ENCODE results near the gene SLC7A5.
"Not testable (repeated sequence)": the region's sequence is repeated elsewhere in the genome, so short reads cannot be mapped to it uniquely, and the experiment has no call there.

SLC7A5 gene

DNA sequence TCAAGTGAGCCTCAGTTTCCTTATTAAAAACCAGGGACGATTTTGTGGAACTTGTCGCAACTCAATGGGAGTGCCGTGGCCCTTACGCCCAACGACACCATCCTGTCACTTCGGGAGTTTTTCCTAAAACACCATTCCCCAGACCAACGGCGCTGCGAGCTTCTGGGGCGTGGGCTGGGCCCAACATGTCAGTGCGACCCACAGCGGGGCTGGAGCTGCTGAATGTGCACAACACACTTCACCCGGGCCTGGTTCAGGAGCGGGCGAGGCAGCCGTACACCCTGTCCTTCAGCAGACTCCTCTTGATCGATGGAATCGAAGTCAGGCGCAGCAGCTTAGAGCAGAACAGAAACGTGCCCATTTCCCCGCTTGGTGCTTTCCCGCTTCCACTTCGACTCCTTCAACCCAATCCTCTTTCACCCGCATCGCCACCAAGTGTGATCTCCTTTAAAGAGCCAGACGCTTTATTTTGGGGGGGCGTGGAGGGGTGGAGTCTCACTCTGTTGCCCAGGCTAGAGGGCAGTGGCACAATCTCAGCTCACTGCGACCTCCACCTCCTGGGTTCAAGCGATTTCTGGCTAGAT, 13.2 kb upstream of the SLC7A5 start:
- Histone ChIP-seq H3K79me2 (ENCODE audit: insufficient read depth, low read length) (no peaks in the 10 kb centered on the region), H4K20me1 (ENCODE audit: insufficient read depth, low read length) (no peaks in the 10 kb centered on the region), H3K9me3 (ENCODE audit: low read length) (no peaks in the 10 kb centered on the region), H3K9me2 (ENCODE audit: low read depth, low read length) (no peaks in the 10 kb centered on the region), H3K4me2 (ENCODE audit: low read length) (no peak overlapping the region), H3K36me3 (ENCODE audit: insufficient read depth, low read length) (no peaks in the 10 kb centered on the region; the same call in 1 of the 2 replicates), H3K27me3 (ENCODE audit: insufficient read depth, low read length) (peaks cover 3% of the 10 kb centered on the region; the same call in 1 of the 2 replicates), H3F3A (ENCODE audit: insufficient read depth, low read length) (no peaks in the 10 kb centered on the region), H3K4me1 (ENCODE audit: insufficient read depth, low read length, severe bottlenecking) (no peaks in the 10 kb centered on the region), H3K4me3 (ENCODE audit: low read depth, low read length, poor library complexity, severe bottlenecking) (no peak overlapping the region), H3K27ac (ENCODE audit: low read depth, low read length, poor library complexity, severe bottlenecking) (no peak overlapping the region), H2AFZ (ENCODE audit: low read length) (no peak overlapping the region), H3K9ac (ENCODE audit: low read length) (no peak overlapping the region)
- TF ChIP-seq EZH2 (IDR thresholded peaks at IDR 0.05; ENCODE audit: borderline replicate concordance, low read length), result no peak
- TF ChIP-seq, protein P1, sequence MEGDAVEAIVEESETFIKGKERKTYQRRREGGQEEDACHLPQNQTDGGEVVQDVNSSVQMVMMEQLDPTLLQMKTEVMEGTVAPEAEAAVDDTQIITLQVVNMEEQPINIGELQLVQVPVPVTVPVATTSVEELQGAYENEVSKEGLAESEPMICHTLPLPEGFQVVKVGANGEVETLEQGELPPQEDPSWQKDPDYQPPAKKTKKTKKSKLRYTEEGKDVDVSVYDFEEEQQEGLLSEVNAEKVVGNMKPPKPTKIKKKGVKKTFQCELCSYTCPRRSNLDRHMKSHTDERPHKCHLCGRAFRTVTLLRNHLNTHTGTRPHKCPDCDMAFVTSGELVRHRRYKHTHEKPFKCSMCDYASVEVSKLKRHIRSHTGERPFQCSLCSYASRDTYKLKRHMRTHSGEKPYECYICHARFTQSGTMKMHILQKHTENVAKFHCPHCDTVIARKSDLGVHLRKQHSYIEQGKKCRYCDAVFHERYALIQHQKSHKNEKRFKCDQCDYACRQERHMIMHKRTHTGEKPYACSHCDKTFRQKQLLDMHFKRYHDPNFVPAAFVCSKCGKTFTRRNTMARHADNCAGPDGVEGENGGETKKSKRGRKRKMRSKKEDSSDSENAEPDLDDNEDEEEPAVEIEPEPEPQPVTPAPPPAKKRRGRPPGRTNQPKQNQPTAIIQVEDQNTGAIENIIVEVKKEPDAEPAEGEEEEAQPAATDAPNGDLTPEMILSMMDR (IDR thresholded peaks at IDR 0.05; ENCODE audit: low read length), result no peak

DNA sequence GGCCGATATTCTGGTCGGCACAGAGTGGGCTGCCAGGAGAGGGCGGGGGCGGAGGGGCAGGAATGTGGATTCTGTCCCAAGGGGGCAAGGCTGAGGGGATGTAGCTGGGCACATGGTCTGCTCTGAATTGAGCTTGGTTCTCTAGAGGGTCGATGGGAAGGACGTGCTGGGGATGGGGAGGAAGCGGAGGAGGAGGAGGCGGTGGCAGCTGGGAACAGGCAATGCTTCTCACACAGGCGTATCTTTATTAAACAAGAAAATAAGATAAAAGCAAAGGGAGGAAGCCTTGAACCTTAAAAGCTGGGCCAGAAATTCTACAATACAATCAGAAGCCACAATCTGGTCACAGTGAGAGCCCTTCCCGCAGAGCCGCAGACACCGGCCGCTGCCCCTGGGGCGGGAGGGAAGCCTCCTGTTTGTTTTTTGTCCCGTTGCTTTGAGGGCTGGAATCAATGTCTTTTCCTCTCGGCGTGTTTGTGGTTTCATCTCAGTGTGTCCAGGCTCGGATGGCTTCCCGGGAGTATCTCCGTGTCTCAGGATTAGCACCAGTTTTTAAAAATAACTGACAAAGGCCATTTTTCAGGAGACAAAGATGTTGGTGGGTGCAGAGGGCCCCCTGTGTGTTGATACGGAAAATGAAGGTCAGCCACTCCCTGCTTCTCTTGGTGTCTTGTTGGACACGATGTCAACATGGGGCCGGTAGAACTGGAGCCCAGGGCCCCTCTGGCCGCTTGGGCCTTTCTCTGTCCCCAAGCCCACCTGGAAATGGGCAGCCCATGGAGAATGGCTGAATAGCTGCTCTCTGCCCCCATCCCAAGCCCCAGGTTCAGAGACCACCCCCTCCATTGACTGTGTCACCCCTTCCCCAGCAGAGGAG, 12.3 kb upstream of the SLC7A5 start:
- Histone ChIP-seq H2AFZ (ENCODE audit: low read length) (no peak overlapping the region), H3K79me2 (ENCODE audit: insufficient read depth, low read length) (no peaks in the 10 kb centered on the region), H3K4me2 (ENCODE audit: low read length) (no peak overlapping the region), H3K36me3 (ENCODE audit: insufficient read depth, low read length) (no peaks in the 10 kb centered on the region; the same call in 1 of the 2 replicates), H3K4me1 (ENCODE audit: insufficient read depth, low read length, severe bottlenecking) (peaks cover 3% of the 10 kb centered on the region), H3K9me2 (ENCODE audit: low read depth, low read length) (no peaks in the 10 kb centered on the region), H3K9ac (ENCODE audit: low read length) (no peak overlapping the region), H3K4me3 (ENCODE audit: low read depth, low read length, poor library complexity, severe bottlenecking) (no peak overlapping the region), H3K9me3 (ENCODE audit: low read length) (no peaks in the 10 kb centered on the region), H3K27me3 (ENCODE audit: insufficient read depth, low read length) (peaks cover 3% of the 10 kb centered on the region; the same call in 1 of the 2 replicates), H4K20me1 (ENCODE audit: insufficient read depth, low read length) (no peaks in the 10 kb centered on the region), H3F3A (ENCODE audit: insufficient read depth, low read length) (no peaks in the 10 kb centered on the region), H3K27ac (ENCODE audit: low read depth, low read length, poor library complexity, severe bottlenecking) (no peak overlapping the region)
- TF ChIP-seq EZH2 (IDR thresholded peaks at IDR 0.05; ENCODE audit: borderline replicate concordance, low read length), result no peak
- TF ChIP-seq, protein P1 (IDR thresholded peaks at IDR 0.05; ENCODE audit: low read length), result no peak

DNA sequence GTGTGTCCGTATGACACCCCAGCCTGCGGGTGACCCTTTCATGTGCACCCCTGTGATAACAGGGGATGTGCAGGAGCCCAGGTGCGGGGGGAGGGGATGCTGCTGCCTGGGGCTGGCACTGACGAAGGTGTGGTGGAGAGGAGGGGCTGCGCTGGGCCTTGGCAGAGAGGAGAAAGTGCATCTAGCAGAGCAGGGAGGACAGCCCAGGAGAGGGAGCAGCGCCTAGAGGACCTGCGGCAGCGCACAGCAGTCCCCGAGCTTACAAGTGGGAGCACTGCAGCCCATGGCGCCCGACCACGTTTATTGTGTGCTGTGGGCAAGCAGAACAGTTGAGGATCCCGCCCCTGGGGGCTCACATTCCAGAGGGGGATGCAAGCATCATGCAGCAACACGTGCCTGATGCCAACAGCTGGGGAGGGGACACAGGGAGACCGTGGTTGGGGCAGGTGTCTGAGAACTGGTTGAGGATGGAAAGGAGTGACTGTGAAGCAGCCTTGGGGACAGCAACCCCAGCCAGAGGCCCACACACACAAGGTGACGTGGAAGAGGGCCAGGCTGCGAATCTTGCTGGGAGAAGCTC, 10.9 kb upstream of the SLC7A5 start:
- Histone ChIP-seq H3K9me3 (ENCODE audit: low read length) (no peaks in the 10 kb centered on the region), H3K9ac (ENCODE audit: low read length) (no peak overlapping the region), H3K27ac (ENCODE audit: low read depth, low read length, poor library complexity, severe bottlenecking) (no peak overlapping the region), H3K36me3 (ENCODE audit: insufficient read depth, low read length) (no peaks in the 10 kb centered on the region; the same call in 1 of the 2 replicates), H3K4me2 (ENCODE audit: low read length) (no peak overlapping the region), H3K4me1 (ENCODE audit: insufficient read depth, low read length, severe bottlenecking) (peaks cover 16% of the 10 kb centered on the region), H4K20me1 (ENCODE audit: insufficient read depth, low read length) (no peaks in the 10 kb centered on the region), H3K4me3 (ENCODE audit: low read depth, low read length, poor library complexity, severe bottlenecking) (no peak overlapping the region), H2AFZ (ENCODE audit: low read length) (no peak overlapping the region), H3F3A (ENCODE audit: insufficient read depth, low read length) (no peaks in the 10 kb centered on the region), H3K27me3 (ENCODE audit: insufficient read depth, low read length) (peaks cover 3% of the 10 kb centered on the region; the same call in 1 of the 2 replicates), H3K9me2 (ENCODE audit: low read depth, low read length) (no peaks in the 10 kb centered on the region), H3K79me2 (ENCODE audit: insufficient read depth, low read length) (no peaks in the 10 kb centered on the region)
- no peak for TF ChIP-seq EZH2 (IDR thresholded peaks at IDR 0.05; ENCODE audit: borderline replicate concordance, low read length)
- TF ChIP-seq, protein P1 (IDR thresholded peaks at IDR 0.05; ENCODE audit: low read length), result no peak

DNA sequence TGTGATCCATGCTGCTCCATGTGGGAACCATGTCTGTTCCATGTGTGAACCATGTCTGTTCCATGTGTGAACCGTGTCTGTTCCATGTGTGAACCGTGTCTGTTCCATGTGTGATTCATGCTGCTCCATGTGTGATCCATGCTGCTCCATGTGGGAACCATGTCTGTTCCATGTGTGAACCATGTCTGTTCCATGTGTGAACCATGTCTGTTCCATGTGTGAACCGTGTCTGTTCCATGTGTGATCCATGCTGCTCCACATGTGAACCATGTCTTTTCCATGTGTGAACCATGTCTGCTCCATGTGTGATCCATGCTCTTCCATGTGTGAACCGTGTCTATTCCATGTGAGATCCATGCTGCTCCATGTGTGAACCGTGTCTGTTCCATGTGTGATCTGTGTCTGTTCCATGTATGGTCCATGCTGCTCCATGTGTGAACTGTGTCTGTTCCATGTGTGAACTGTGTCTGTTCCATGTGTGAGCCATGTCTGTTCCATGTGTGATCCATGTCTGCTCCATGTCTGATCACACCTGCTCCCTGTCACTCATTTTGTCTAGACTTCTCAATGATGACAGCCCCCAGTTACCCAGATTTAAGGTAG, 10.2 kb upstream of the SLC7A5 start:
- peaks cover 23% of the 10 kb centered on the region for H3K4me1 ChIP-seq (ENCODE audit: insufficient read depth, low read length, severe bottlenecking)
- not testable (repeated sequence) for H3K9me3 ChIP-seq (ENCODE audit: low read length); H4K20me1 ChIP-seq (ENCODE audit: insufficient read depth, low read length); H3F3A ChIP-seq (ENCODE audit: insufficient read depth, low read length); H3K4me3 ChIP-seq (ENCODE audit: low read depth, low read length, poor library complexity, severe bottlenecking); H3K79me2 ChIP-seq (ENCODE audit: insufficient read depth, low read length); H3K36me3 ChIP-seq (ENCODE audit: insufficient read depth, low read length); H2AFZ ChIP-seq (ENCODE audit: low read length); H3K4me2 ChIP-seq (ENCODE audit: low read length); H3K9ac ChIP-seq (ENCODE audit: low read length); H3K9me2 ChIP-seq (ENCODE audit: low read depth, low read length); H3K27me3 ChIP-seq (ENCODE audit: insufficient read depth, low read length); H3K27ac ChIP-seq (ENCODE audit: low read depth, low read length, poor library complexity, severe bottlenecking)
